Left renal cortex interstitium (tissue), 4 donors: Measurements from ENCODE around the gene LCE1B. TPM values are rescaled to one million over a fixed set of nuclear protein-coding genes. Genes with fewer than 3 reads are reported as not detected.

Source experiments
- DNase-seq, 4 donors: peaks; one replicate each; pipeline ENCODE4 v3.0.0-alpha.2; 2013; ENCODE audit warnings: low read depth in 4 of 4, low spot score in 2 of 4, missing footprints in 1 of 4
- polyA plus RNA-seq, 4 donors: library from polyadenylated mRNA; unstranded; fragments of 120-200 nt; gene quantifications; one replicate each; pipeline ENCODE4 v1.2.1, GENCODE V29; 2013; ENCODE audit not compliant: insufficient read length in 4 of 4

Gene LCE1B
- not detected for polyA plus RNA-seq

GRCh38 chr1:152811671-152812070, at the start of gene LCE1B:
Gene LCE1B, plus strand, starts transcription at chr1:152811971. Its CDS starts 476 bp downstream, at chr1:152812447.
- DNase-seq = no peak

- no peak for DNase-seq
These were observed 42.8 kb upstream of the LCE1B start for GRCh38 chr1:152768847-152769533.

- no peak for DNase-seq
These were observed 41.4 kb upstream of the LCE1B start for GRCh38 chr1:152770411-152770810.

- no peak for DNase-seq
These were observed 36.9 kb upstream of the LCE1B start, which contains the start of gene LCE1F for GRCh38 chr1:152774875-152775274. Gene LCE1F, plus strand, starts transcription at chr1:152775140. Its CDS starts 1,232 bp downstream, at chr1:152776372.

GRCh38 chr1:152776361-152776760, 35.4 kb upstream of the LCE1B start:
- no peak for DNase-seq

GRCh38 chr1:152777510-152778137, 34.1 kb upstream of the LCE1B start:
- no peak for DNase-seq

GRCh38 chr1:152783095-152783494, 28.7 kb upstream of the LCE1B start:
- no peak for DNase-seq

- no peak for DNase-seq
These were observed 25.7 kb upstream of the LCE1B start, which contains the start of gene LCE1E for GRCh38 chr1:152786077-152786476. Gene LCE1E, plus strand, starts transcription at chr1:152786257. Its CDS starts 1,043 bp downstream, at chr1:152787300.

- no peak for DNase-seq
These were observed 16.1 kb upstream of the LCE1B start for GRCh38 chr1:152795686-152796085.

GRCh38 chr1:152796421-152796820, 15.3 kb upstream of the LCE1B start, which contains the start of gene LCE1D:
Gene LCE1D, plus strand, starts transcription at chr1:152796721. Its CDS starts 1,074 bp downstream, at chr1:152797795.
- DNase-seq = no peak

- no peak for DNase-seq
These were observed 10.4 kb upstream of the LCE1B start for GRCh38 chr1:152801333-152801732.

- DNase-seq = no peak
These were observed 5.2 kb upstream of the LCE1B start, which contains the start of gene LCE1C for GRCh38 chr1:152806576-152806975. Gene LCE1C, minus strand, starts transcription at chr1:152806651. Its CDS starts 1,173 bp downstream, at chr1:152805478.

GRCh38 chr1:152811050-152811449, 721 bp upstream of the LCE1B start:
- DNase-seq = no peak

GRCh38 chr1:152817309-152817708, 5.5 kb downstream of the LCE1B start:
- DNase-seq = no peak

- DNase-seq = no peak
These were observed 11.5 kb downstream of the LCE1B start for GRCh38 chr1:152823294-152823693.

- no peak for DNase-seq
These were observed 13.2 kb downstream of the LCE1B start for GRCh38 chr1:152824964-152825363.

- no peak for DNase-seq
These were observed 15.4 kb downstream of the LCE1B start, which contains the start of gene LCE1A for GRCh38 chr1:152827173-152827572. Gene LCE1A, plus strand, starts transcription at chr1:152827473. Its CDS starts 0 bp downstream, at chr1:152827473.

- no peak for DNase-seq
These were observed 25.1 kb downstream of the LCE1B start for GRCh38 chr1:152836870-152837269.

- DNase-seq = no peak
These were observed 30.8 kb downstream of the LCE1B start, which contains the start of gene LCE6A for GRCh38 chr1:152842556-152842955. Gene LCE6A, plus strand, starts transcription at chr1:152842856. Its CDS starts 665 bp downstream, at chr1:152843521.

- no peak for DNase-seq
These were observed 43.9 kb downstream of the LCE1B start for GRCh38 chr1:152855661-152856060.

- no peak for DNase-seq
These were observed 46.3 kb downstream of the LCE1B start for GRCh38 chr1:152858062-152858461.

GRCh38 chr1:152859696-152860095, 47.9 kb downstream of the LCE1B start, which contains the start of gene LCE7A:
Gene LCE7A, plus strand, starts transcription at chr1:152859996. Its CDS starts 702 bp downstream, at chr1:152860698.
- no peak for DNase-seq
